ENCODE results near the gene ASTN1.

DNA sequence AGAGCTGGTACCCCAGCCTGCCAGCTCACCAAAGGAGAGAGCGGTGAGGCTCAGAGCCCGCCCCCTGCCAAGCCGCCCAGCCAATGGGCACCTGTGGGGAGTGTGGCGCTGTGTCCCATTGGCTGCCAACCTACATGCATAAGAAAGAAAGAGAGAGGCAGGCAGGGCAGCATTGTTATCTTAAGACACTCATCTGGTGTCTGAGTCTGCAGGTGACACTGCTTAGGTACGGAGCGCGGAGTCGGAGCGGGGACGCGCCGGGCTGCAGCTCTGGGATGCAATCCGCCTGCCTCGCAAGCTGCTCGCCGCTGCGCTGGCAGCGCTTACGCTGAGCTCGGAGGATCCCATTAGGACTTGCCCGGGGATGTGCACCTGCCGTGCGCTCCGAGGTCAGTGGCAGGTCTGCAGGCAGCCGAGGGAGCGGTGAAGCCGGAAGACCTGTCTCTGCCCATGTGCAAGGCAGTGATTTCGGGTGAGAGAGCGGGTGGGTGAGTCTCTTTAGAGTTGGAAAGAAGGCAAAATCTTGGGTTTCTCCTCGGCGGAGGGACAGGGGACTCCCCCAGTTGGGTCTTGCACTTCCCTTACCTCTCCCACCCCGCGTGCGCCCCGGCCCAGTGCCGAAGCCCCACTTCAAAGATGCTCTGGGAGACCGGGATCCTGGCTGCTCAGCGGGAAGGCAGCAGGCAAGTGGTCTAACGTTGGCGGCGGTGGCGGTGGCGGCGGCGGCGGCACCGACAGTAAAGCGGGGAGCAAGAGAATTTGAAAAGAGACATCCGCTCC lies 6.4 kb upstream of the ASTN1 start, which contains the start of gene BRINP2:
- TF ChIP-seq, protein P1, sequence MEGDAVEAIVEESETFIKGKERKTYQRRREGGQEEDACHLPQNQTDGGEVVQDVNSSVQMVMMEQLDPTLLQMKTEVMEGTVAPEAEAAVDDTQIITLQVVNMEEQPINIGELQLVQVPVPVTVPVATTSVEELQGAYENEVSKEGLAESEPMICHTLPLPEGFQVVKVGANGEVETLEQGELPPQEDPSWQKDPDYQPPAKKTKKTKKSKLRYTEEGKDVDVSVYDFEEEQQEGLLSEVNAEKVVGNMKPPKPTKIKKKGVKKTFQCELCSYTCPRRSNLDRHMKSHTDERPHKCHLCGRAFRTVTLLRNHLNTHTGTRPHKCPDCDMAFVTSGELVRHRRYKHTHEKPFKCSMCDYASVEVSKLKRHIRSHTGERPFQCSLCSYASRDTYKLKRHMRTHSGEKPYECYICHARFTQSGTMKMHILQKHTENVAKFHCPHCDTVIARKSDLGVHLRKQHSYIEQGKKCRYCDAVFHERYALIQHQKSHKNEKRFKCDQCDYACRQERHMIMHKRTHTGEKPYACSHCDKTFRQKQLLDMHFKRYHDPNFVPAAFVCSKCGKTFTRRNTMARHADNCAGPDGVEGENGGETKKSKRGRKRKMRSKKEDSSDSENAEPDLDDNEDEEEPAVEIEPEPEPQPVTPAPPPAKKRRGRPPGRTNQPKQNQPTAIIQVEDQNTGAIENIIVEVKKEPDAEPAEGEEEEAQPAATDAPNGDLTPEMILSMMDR (IDR thresholded peaks at IDR 0.05): no peak
- TF ChIP-seq EP300 (IDR thresholded peaks at IDR 0.05) (no peak), POLR2A (IDR thresholded peaks at IDR 0.05) (no peak), POLR2AphosphoS5 (IDR thresholded peaks at IDR 0.05) (no peak)
